Retinal pigment epithelial cell (primary cell): ENCODE data around the gene NAA10.

Experiments
- DNase-seq: peaks from one replicate; pipeline ENCODE4 v3.0.0-alpha.2; 2010; ENCODE audit warnings: low read depth
- H3K4me3 ChIP-seq: 2 replicates; pipeline ENCODE4 v1.5.1; 2011; ENCODE audit warnings: mild to moderate bottlenecking, low read length, control low read depth, moderate library complexity
- TF ChIP-seq, protein P1 (sequence below): conservative IDR thresholded peaks from 2 replicates; pipeline ENCODE4 v1.5.1; 2011; ENCODE audit warnings: low read depth, low read length, control low read depth, inconsistent platforms

The NAA10 gene

DNA sequence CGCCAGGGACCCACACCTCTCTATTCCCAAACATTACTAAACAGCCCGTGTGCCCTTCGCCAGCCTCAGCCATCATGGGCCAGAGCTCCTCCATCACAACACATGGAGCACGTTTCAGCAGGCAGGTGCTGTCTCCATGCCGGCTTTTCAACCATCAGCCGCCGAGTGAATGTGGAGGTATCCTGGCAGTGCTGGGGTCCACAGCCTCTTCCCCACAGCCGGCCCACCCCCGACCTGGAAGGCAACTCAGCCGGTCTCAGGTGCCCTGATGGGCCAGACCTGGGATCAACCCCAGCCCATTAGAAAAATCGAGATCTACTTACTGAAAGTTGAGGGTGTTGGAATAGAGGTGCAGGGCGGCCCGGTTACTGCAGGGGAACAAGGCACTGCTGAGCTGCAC is 3.1 kb downstream of the NAA10 start:
- TF ChIP-seq, protein P1, sequence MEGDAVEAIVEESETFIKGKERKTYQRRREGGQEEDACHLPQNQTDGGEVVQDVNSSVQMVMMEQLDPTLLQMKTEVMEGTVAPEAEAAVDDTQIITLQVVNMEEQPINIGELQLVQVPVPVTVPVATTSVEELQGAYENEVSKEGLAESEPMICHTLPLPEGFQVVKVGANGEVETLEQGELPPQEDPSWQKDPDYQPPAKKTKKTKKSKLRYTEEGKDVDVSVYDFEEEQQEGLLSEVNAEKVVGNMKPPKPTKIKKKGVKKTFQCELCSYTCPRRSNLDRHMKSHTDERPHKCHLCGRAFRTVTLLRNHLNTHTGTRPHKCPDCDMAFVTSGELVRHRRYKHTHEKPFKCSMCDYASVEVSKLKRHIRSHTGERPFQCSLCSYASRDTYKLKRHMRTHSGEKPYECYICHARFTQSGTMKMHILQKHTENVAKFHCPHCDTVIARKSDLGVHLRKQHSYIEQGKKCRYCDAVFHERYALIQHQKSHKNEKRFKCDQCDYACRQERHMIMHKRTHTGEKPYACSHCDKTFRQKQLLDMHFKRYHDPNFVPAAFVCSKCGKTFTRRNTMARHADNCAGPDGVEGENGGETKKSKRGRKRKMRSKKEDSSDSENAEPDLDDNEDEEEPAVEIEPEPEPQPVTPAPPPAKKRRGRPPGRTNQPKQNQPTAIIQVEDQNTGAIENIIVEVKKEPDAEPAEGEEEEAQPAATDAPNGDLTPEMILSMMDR = no peak
- no peak for DNase-seq
- H3K4me3 ChIP-seq = no peak overlapping the region

DNA sequence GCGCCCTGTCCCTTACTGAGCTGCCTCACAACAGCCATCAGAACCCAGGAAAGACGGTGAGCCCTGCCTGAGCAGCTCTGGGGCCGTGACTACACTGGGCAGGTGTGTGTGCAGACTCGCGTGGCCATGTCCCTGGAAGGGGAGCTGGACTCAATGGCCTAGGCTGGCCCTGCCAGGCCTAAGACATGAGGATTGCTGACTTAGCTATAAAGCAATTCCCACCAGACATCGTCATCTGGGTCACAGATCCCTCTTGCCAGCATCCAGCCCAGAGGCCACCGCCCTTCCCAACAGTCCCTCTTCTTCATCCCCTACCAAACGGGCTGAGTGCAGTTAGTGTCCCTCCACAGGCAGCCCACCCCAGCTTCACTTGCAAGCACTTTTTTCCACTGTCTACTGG is 3.7 kb downstream of the NAA10 start:
- no peak overlapping the region for H3K4me3 ChIP-seq
- DNase-seq = no peak
- TF ChIP-seq, protein P1 = no peak

DNA sequence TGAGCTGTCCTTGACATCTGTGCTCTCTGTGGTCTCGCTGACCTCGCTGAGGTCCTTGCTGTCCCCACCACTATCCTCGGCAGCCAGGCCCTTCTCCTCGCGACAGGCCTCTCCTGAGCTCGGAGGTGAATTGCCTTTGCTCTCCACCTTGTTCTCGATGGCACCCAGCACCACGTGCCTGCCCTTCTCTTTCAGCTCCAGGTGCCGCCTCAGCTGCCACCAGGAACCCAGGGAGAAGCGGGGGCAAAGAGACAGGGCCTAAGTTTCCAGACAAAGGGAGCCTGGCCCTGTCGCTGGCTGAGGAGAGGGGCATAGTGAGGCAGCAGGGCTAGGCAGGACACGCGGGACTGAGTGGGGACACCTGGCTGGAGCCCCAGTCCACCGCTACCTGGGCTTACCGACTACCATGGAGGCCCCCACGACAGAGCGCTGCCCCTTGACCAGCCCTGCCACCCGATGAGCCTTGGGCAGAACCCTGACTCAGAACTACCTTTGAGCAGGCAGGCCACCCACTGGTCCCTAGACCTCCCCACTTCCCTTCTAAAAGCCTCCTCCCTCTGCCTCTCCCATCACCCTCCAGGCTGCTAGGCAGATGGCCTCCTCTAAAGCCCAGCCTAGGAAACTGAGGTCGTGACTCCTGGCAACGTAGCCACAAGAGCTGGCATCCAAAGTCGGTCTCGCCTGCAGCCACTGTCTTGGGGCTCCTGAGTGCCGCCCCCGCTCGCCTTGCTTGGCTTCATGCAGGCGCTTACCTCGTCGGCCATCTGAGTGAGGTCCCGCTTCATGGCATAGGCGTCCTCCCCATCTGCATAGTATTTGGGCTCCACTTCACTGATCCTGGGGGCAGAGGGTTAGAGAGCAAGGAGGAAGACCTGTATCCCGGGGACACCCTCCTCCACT is 4.6 kb downstream of the NAA10 start:
- no peak overlapping the region for H3K4me3 ChIP-seq
- DNase-seq = no peak
- TF ChIP-seq, protein P1 = no peak

DNA sequence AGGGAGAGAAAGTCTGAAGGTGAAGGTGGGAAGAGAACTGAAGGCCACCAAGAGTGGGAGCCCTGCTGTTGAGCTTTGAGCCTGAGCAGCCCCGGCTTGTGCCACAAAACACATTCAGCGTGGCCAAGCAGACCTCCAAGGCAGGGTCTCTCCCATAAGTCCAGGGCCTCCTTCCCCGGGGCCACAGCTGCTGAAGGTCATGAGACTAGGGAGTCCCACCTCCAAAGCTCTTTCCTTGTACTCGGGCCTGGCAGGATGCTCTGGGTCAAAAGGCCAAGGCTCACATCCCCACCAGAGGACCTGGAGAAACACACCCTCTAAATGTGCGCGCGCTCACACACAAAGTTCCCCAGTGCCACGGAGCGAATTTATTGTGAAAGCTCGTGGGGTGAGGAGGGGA is 5.3 kb downstream of the NAA10 start:
- DNase-seq = no peak
- H3K4me3 ChIP-seq = no peak overlapping the region
- TF ChIP-seq, protein P1 = no peak

DNA sequence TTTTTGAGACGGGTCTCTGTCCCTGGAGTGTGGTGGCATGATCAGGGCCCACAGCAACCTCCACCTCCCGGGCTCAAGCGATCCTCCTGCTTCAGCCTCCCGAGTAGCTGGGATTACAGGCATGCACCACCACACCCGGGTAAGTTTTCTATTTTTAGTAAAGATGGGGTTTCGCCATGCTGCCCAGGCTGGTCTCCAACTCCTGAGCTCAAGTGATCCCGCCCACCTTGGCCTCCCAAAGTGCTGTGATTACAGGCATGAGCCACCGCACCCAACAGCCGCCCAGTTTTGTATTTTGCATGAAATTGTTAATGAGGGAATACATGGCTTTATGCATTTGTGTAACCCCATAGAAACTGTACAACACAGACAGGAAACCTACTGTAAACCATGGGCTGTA is 6.0 kb downstream of the NAA10 start:
- no peak overlapping the region for H3K4me3 ChIP-seq
- TF ChIP-seq, protein P1 = no peak
- no peak for DNase-seq

DNA sequence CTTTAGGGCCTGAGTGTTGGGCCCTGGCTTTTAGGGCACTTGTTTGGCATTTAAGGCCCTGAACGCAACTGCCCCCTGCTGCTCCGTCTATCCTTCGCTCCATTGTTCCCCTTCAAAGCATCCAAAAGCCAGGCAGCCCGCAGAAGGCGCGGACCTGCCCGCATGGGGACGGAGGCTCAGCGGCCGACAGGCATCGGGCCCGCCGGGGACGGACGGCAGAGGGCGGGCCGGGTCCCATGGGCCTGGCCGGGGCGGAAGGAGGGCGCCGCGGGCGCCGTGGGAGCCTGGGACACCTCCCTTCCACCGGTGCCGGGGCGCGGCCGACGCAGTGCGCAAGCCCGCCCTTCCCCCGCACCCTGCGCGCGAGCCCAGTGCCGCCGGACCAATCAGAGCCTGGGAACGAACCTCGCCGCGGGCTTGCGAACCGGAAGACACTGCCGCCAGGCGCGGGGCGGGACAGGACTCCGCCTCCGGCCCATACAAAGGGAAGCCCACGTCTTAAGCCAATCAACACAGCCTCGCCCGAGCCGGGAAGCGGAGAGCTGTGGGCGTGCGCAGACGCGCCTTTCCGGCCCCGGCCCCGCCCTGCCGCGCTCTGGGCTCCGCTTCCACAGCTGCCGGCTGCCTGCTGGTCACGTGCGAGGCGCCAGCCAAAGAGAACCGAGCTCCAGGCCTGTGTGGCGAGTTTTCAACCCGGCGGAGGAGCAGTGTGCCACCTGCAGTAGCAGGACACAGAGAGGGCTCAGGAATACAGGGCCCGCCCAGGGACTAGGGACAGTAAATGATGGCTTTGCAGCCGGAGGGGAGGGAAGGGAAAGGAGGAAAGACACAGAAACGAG is 6.7 kb downstream of the NAA10 start:
- DNase-seq = peak; percentile 94
- peak overlapping the region; percentile 59 for H3K4me3 ChIP-seq
- TF ChIP-seq, protein P1 = peak; percentile 24
